ENCODE data around the gene SREBF2.

DNA sequence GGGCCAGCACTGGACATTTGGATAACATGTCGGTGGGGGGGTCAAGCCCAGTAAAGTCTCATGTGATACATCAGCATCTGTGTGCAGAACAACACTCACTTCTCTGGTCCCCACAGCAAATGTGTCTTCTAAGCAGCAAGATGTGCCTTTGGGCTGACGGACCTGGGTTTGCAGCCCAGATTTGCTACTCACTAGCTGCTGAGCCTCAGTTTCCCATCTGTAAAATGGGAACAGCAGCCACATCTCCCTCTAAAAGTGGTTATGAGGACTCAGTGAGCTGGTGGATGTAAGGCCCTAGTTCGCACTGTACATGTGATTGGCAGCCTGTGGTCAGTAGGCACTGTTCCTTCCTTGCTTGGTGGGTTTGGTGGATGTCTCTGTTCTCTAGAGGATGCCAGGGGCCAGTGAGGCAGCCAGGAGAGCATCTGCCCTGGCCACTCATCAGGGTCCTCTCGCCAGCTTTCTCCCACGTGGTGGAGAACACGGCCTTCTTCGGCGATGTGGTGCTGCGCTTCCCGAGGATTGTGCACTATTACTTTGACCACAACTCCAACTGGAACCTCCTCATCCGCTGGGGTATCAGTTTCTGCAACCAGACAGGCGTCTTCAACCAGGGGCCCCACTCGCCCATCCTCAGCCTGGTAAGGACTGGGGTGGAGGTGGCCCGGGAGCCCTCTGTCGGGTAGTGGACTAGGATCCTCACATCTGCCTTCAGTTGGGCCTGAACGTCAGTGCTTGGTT lies 19.9 kb upstream of the SREBF2 start:
- no peak for TF ChIP-seq CTCF (IDR thresholded peaks at IDR 0.05; ENCODE audit: insufficient read depth, low read length)
- TF ChIP-seq, protein P1, sequence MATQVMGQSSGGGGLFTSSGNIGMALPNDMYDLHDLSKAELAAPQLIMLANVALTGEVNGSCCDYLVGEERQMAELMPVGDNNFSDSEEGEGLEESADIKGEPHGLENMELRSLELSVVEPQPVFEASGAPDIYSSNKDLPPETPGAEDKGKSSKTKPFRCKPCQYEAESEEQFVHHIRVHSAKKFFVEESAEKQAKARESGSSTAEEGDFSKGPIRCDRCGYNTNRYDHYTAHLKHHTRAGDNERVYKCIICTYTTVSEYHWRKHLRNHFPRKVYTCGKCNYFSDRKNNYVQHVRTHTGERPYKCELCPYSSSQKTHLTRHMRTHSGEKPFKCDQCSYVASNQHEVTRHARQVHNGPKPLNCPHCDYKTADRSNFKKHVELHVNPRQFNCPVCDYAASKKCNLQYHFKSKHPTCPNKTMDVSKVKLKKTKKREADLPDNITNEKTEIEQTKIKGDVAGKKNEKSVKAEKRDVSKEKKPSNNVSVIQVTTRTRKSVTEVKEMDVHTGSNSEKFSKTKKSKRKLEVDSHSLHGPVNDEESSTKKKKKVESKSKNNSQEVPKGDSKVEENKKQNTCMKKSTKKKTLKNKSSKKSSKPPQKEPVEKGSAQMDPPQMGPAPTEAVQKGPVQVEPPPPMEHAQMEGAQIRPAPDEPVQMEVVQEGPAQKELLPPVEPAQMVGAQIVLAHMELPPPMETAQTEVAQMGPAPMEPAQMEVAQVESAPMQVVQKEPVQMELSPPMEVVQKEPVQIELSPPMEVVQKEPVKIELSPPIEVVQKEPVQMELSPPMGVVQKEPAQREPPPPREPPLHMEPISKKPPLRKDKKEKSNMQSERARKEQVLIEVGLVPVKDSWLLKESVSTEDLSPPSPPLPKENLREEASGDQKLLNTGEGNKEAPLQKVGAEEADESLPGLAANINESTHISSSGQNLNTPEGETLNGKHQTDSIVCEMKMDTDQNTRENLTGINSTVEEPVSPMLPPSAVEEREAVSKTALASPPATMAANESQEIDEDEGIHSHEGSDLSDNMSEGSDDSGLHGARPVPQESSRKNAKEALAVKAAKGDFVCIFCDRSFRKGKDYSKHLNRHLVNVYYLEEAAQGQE (IDR thresholded peaks at IDR 0.05; ENCODE audit: insufficient replicate concordance, low read depth): no peak
- TF ChIP-seq GABPA (IDR thresholded peaks at IDR 0.05; ENCODE audit: low read depth): no peak
- TF ChIP-seq POLR2AphosphoS5 (IDR thresholded peaks at IDR 0.05; ENCODE audit: low read depth): no peak
- no peak for TF ChIP-seq SPI1 (IDR thresholded peaks at IDR 0.05; ENCODE audit: borderline replicate concordance, low read depth)

All from HL-60 (cell line).